Measurements from ENCODE around the gene TRPV6. TPM values are rescaled to one million over a fixed set of nuclear protein-coding genes. Genes with fewer than 3 reads are reported as not detected.
A peak's percentile ranks its signal among the peaks of the same experiment; 100 is the strongest.

The TRPV6 gene
- 5.7 and 6.2 TPM in 2 replicates for total RNA-seq
- long read RNA-seq, partial matches to known transcripts, result 0 of 1 reads
- long read RNA-seq, other reads (novel, unspliced or antisense), result 1 of 1 reads

GRCh38 chr7:142885311-142886230 lies at the start of gene TRPV6:
TSS of gene TRPV6 (minus strand) at chr7:142885745.
- Mint-ChIP-seq H3K9me3 (ENCODE audit: low read depth) (peaks cover 4% of the 10 kb centered on the region), H3K27ac (no peak within 1 kb of the TSS)
- no peak for DNase-seq (ENCODE audit: low spot score, unreplicated experiment)

GRCh38 chr7:142934056-142934455 lies 48.5 kb upstream of the TRPV6 start:
- no peak overlapping the region for H3K4me3 Mint-ChIP-seq (ENCODE audit: low read depth)
- peaks cover 29% of the 10 kb centered on the region for H3K27me3 Mint-ChIP-seq
- no peak overlapping the region for H3K27ac Mint-ChIP-seq
- no peaks in the 10 kb centered on the region for H3K36me3 Mint-ChIP-seq (ENCODE audit: insufficient read depth)
- no peak for TF ChIP-seq CTCF (IDR thresholded peaks at IDR 0.05; ENCODE audit: unreplicated experiment)
- no peak for DNase-seq (ENCODE audit: low spot score, unreplicated experiment)
- H3K4me1 Mint-ChIP-seq (ENCODE audit: low read depth), result peaks cover 5% of the 10 kb centered on the region
- H3K9me3 Mint-ChIP-seq (ENCODE audit: low read depth), result no peaks in the 10 kb centered on the region

More at GRCh38 chr7:142885311-142886230, at the start of gene TRPV6:
- Mint-ChIP-seq H3K4me3 (ENCODE audit: low read depth) (peak within 1 kb of the TSS; percentile 71), H3K27me3 (peaks cover 8% of the 10 kb centered on the region), H3K4me1 (ENCODE audit: low read depth) (peaks cover 24% of the 10 kb centered on the region), H3K36me3 (ENCODE audit: insufficient read depth) (no peaks in the 10 kb centered on the region)
- TF ChIP-seq CTCF (IDR thresholded peaks at IDR 0.05; ENCODE audit: unreplicated experiment), result no peak

GRCh38 chr7:142933624-142934023 lies 48.1 kb upstream of the TRPV6 start, which contains the start of gene TRPV5:
TSS of gene TRPV5 (minus strand) at chr7:142933746. CDS start at chr7:142933459, 287 bp downstream.
- no peaks in the 10 kb centered on the region for H3K36me3 Mint-ChIP-seq (ENCODE audit: insufficient read depth)
- H3K9me3 Mint-ChIP-seq (ENCODE audit: low read depth), result no peaks in the 10 kb centered on the region
- DNase-seq (ENCODE audit: low spot score, unreplicated experiment), result no peak
- H3K4me1 Mint-ChIP-seq (ENCODE audit: low read depth), result peaks cover 5% of the 10 kb centered on the region
- H3K27ac Mint-ChIP-seq, result peak within 1 kb of the TSS; percentile 33
- peaks cover 26% of the 10 kb centered on the region for H3K27me3 Mint-ChIP-seq
- H3K4me3 Mint-ChIP-seq (ENCODE audit: low read depth), result no peak within 1 kb of the TSS
- no peak for TF ChIP-seq CTCF (IDR thresholded peaks at IDR 0.05; ENCODE audit: unreplicated experiment)

- no peak for DNase-seq (ENCODE audit: low spot score, unreplicated experiment)
- Mint-ChIP-seq H3K9me3 (ENCODE audit: low read depth) (no peaks in the 10 kb centered on the region), H3K4me1 (ENCODE audit: low read depth) (peaks cover 5% of the 10 kb centered on the region), H3K27me3 (peaks cover 24% of the 10 kb centered on the region), H3K36me3 (ENCODE audit: insufficient read depth) (no peaks in the 10 kb centered on the region), H3K4me3 (ENCODE audit: low read depth) (no peak overlapping the region), H3K27ac (peak overlapping the region; percentile 33)
- TF ChIP-seq CTCF (IDR thresholded peaks at IDR 0.05; ENCODE audit: unreplicated experiment), result no peak
These were observed 47.5 kb upstream of the TRPV6 start for GRCh38 chr7:142933092-142933475.

GRCh38 chr7:142932386-142933091 lies 47.0 kb upstream of the TRPV6 start:
- H3K9me3 Mint-ChIP-seq (ENCODE audit: low read depth), result no peaks in the 10 kb centered on the region
- peaks cover 20% of the 10 kb centered on the region for H3K27me3 Mint-ChIP-seq
- H3K4me3 Mint-ChIP-seq (ENCODE audit: low read depth), result no peak overlapping the region
- H3K4me1 Mint-ChIP-seq (ENCODE audit: low read depth), result peaks cover 5% of the 10 kb centered on the region
- no peaks in the 10 kb centered on the region for H3K36me3 Mint-ChIP-seq (ENCODE audit: insufficient read depth)
- no peak for DNase-seq (ENCODE audit: low spot score, unreplicated experiment)
- TF ChIP-seq CTCF (IDR thresholded peaks at IDR 0.05; ENCODE audit: unreplicated experiment), result no peak
- peak overlapping the region; percentile 33 for H3K27ac Mint-ChIP-seq

Measured in progenitor cell of endocrine pancreas (in vitro differentiated cells).